GM19324 (cell line): ENCODE measurements around the gene PTCH2.
A peak's percentile ranks its signal among the peaks of the same experiment; 100 is the strongest.
"Not testable (repeated sequence)": the region's sequence is repeated elsewhere in the genome, so short reads cannot be mapped to it uniquely, and the experiment has no call there.

Source experiments
- ATAC-seq: cut with Tn5 transposase; IDR thresholded peaks from one replicate; pipeline ENCODE4 v1.9.1; 2021; ENCODE audit warnings: mild to moderate bottlenecking, moderate library complexity; ENCODE audit not compliant: unreplicated experiment, low FRiP score

The PTCH2 gene

GRCh38 chr1:44805311-44806024, 37.6 kb downstream of the PTCH2 start:
- no peak for ATAC-seq

- ATAC-seq, result no peak
These were observed 39.5 kb downstream of the PTCH2 start for GRCh38 chr1:44803312-44804095.

DNA sequence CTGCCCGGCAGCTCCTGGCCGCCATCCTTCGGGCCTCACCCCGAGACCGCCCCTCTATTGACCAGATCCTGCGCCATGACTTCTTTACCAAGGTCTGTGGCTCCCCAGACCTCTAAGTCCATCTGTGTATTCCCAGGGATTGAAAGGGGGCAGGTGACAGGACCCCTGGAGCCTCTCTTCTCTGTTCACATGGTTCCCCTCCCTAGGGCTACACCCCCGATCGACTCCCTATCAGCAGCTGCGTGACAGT, 40.1 kb downstream of the PTCH2 start:
- no peak for ATAC-seq

DNA sequence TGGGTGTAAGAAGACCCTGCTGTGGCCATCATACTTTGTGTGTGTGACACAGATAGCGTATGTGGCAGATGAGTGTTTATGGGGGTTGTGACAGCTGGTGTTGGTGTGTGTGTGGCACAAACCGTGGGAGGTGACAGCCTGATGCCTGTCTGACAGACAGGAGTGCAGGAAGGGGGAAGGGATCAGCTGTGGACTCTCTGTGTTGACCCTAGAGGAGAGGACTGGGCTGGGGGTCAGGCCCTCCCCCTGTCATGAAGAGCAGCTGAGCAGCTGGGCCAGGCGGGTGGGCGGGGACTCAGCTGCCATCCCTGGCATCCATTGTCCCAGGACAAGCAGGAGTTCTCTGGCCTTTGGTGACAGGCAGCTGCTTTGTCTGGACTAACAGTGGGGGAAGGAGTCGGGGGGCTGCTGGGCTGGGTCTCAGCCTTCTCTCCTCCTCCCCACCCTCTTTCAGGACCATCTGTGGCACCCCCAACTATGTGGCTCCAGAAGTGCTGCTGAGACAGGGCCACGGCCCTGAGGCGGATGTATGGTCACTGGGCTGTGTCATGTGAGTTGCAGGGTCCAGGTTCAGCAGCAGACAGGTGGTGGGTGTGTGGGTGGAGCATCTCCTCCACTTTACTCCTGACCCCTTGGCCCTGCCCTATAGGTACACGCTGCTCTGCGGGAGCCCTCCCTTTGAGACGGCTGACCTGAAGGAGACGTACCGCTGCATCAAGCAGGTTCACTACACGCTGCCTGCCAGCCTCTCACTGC, 40.6 kb downstream of the PTCH2 start:
- no peak for ATAC-seq

DNA sequence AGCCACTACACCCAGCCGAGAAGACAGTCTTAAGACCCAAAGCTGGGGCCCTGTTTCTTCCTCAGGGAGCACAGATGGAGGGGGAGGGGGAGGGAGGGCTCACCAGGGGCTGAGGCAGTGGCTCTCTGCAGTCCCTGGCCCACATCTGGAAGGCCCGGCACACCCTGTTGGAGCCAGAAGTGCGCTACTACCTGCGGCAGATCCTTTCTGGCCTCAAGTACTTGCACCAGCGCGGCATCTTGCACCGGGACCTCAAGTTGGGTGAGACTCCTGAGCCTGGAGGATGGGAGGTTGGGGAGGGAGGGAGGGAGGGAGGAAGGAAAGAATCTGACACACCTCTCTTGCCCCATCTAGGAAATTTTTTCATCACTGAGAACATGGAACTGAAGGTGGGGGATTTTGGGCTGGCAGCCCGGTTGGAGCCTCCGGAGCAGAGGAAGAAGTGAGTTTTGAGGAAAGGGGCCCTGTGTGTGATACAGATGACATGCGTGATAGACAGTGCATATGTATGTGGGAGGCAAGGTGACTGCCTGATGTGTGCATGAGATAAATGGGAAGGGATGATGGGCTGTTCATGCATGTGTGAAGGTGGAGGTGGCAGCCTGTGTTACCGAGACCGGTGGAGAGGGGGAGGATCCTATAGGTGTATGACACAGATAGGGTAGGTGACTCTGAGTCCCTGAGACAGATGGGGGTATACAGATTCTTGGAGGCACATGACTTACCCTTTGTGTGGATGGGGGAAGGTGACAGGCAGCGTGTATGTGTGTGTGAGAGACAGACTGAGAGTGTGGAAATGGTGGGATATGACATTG, 41.4 kb downstream of the PTCH2 start:
- no peak for ATAC-seq

- peak; percentile 83 for ATAC-seq
These were observed 43.1 kb downstream of the PTCH2 start, which contains the start of gene PLK3 for GRCh38 chr1:44799770-44800584. Gene PLK3 (plus strand): TSS chr1:44800377. CDS start chr1:44800464, 87 bp downstream.

DNA sequence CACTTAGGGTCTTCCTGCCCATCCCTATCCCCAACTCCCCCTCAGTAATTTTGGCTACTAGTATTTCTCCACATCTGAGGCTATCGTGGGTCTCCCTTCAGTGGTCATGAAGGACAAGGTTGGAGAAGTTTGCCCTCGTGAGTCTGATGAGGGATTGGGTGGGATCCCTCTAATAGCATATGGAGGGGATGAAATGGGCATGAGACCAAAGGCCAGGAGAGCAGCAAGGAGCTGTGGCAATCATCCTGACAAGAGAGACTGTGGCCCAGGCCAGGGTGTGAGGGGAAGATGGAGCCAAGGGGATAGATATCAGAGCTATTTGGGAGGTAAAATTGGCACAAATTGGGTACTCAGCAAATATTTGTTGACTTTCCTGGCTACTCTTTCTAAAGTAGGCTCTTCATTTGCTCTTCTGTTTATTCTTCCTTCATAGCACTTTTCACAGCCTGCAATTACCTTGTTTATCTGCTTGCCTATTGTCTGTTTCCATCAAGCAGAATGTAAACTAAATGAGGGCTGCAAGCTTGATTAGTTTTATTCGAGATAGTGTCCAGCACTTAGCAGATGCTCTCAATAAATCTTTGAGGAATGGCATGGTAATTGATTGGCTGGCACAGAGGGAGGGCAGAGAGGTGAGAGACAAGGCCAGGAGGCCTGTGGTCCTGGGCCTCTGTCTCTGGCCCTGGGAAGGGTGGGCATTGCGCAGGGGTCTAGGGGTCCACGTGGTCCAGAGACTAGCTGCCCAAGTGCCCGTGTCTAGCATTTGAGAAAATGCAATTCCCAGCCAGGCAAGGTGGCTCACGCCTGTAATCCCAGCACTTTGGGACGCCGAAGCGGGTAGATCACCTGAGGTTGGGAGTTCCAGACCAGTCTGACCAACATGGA, 44.3 kb downstream of the PTCH2 start:
- ATAC-seq, result no peak

GRCh38 chr1:44797886-44798285, 45.2 kb downstream of the PTCH2 start:
- ATAC-seq, result not testable (repeated sequence)

DNA sequence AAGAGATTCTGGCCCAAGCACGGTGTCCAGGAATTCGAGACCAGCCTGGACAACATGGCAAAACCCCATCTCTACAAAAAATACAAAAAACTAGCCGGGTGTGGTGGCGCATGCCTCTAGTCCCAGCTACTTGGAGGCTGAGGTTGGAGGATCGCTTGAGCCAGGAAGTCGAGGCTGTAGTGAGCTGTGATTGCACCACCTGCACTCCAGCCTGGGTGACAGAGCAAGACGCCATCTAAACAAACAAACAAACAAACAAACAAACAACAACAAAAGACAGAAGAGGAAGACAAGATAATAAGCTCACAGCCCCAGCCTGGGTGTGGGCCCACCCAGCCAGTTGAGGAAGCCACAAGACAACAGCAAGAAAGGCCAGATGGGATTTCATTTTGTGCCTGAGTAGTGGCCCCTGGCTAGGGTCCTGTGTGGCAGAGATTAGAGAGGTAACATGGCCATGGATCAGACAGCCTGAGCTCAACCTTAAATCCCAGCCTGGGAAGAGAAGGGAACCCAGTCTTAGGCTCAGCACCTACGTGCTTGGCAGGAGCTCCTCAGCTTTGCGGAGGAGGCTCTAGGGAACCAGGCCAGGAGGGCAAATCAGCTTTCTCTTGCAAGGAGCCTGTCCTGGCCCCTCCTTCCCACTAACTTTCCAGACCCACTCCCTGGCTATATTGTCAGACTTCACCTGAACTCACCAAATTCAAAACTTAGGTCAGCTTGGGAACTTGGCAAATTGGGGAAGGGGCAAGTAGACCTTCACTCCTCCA, 50.1 kb downstream of the PTCH2 start:
- ATAC-seq, result no peak

GRCh38 chr1:44790968-44791801, 51.9 kb downstream of the PTCH2 start:
- ATAC-seq, result no peak

- ATAC-seq, result no peak
These were observed 54.8 kb downstream of the PTCH2 start, which contains the start of gene BEST4 for GRCh38 chr1:44788120-44788860. Gene BEST4 (minus strand): TSS chr1:44788170. CDS start chr1:44787705, 465 bp downstream.

DNA sequence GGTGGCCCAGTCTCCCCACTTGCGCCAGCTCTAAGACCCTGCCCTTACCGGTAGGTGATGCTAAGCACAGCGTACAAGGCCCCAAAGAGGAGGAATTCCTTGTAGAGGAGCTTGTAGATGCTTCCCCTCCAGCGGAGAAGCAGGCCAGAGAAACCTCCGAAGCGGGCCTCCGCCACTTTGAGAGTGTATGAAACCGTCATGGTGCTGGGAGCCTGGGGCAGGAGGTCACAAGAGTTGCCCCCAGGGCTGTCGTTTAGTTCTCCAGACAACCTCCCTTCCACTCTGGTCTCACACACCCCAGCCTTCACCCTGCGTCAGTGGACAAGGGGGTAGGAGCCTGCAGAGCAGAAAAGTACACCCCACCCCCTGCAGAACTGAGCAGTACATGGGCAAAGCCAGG, 55.5 kb downstream of the PTCH2 start:
- ATAC-seq, result no peak

DNA sequence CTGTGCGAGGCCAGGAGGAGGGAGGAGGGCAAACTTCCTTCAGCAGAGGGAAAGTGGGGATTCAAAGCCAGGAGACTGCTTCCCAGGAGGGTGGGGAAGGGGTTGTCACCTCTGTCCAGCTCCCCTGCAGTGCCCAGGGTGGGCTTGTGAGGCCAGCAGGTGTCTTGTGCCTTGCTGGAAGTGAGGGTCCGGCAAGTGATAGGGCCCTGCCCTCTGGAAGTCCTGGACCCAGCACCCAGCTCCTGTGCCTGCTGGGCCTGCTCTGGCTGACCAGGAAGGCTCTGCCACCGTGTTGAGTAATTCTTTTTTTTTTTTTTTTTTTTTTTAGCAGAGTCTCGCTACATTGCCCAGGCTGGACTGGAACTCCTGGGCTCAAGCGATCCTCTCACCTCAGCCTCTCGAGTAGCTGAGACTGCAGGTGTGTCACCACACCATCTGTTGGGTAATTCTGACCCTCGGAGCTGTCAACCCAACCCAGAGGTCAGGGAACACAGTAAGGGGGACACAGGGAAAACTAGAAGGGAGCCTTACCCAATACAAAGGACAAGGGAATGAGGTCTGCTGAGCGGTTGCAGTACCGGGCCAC, 56.1 kb downstream of the PTCH2 start:
- ATAC-seq, result no peak

DNA sequence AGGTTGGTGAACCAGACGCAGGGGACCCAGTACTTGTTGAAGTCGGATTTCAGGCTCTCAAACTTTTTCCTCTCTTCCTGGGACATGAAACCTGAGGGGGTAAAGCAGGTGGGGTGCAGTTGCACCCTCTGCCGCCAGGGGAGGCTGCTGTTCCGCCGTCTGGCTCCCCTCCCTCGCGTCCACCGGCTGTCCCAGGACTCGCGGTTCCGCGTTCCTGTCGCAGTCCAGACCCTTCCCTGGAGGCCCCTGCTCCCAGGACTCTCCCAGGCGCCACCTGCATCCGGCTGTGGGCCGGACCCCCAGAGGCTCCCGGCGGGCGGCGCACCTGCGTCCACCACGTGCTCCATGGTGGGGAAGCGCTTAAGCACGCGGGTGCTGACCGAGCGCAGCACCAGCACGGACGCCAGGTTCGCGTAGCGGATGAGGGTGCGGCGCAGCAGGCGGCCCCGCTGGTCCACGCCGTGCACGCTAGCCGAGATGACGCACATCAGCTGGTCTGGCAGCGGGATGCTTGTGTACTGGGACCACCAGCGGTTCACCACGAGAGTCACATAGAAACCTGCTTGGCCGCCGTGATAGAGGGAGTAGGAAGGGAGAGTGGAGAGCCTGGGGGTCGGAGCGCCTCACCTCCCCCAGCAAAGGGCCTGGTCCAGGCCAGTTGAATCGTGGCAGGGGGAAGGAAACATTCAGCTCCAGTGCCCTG, 56.8 kb downstream of the PTCH2 start:
- no peak for ATAC-seq

GRCh38 chr1:44785501-44786137, 57.4 kb downstream of the PTCH2 start:
- no peak for ATAC-seq
